ENCODE measurements around the gene S100A10.
A peak's percentile ranks its signal among the peaks of the same experiment; 100 is the strongest.

Gene S100A10

GRCh38 chr1:152009691-152010090, 16.0 kb upstream of the S100A10 start:
- DNase-seq, result no peak

GRCh38 chr1:152007047-152007446, 13.4 kb upstream of the S100A10 start:
- no peak for DNase-seq

GRCh38 chr1:152005360-152005912, 11.8 kb upstream of the S100A10 start:
- no peak for DNase-seq

- DNase-seq, result no peak
Measured at GRCh38 chr1:152003846-152004442, 10.3 kb upstream of the S100A10 start.

GRCh38 chr1:152002960-152003359, 9.3 kb upstream of the S100A10 start:
- no peak for DNase-seq

GRCh38 chr1:152001631-152002584, 8.2 kb upstream of the S100A10 start:
- DNase-seq, result peak; percentile 81

- DNase-seq, result peak; percentile 95
Measured at GRCh38 chr1:152000964-152001630, 7.4 kb upstream of the S100A10 start.

GRCh38 chr1:151998611-151999362, 5.1 kb upstream of the S100A10 start:
- DNase-seq, result no peak

- no peak for DNase-seq
Measured at GRCh38 chr1:151997284-151997570, 3.6 kb upstream of the S100A10 start.

GRCh38 chr1:151995774-151996173, 2.1 kb upstream of the S100A10 start:
- DNase-seq, result peak; percentile 48

GRCh38 chr1:151994956-151995355, 1.3 kb upstream of the S100A10 start:
- no peak for DNase-seq

GRCh38 chr1:151993084-151993733, 450 bp downstream of the S100A10 start:
- DNase-seq, result peak; percentile 68

- peak; percentile 98 for DNase-seq
Measured at GRCh38 chr1:151992303-151993083, 1.2 kb downstream of the S100A10 start.

- DNase-seq, result no peak
Measured at GRCh38 chr1:151991663-151992302, 1.9 kb downstream of the S100A10 start.

GRCh38 chr1:151990856-151991198, 2.8 kb downstream of the S100A10 start:
- DNase-seq, result no peak

- no peak for DNase-seq
Measured at GRCh38 chr1:151990058-151990855, 3.4 kb downstream of the S100A10 start.

GRCh38 chr1:151989211-151989862, 4.3 kb downstream of the S100A10 start:
- DNase-seq, result peak; percentile 92

- no peak for DNase-seq
Measured at GRCh38 chr1:151988405-151988923, 5.2 kb downstream of the S100A10 start.

- DNase-seq, result no peak
Measured at GRCh38 chr1:151986501-151987190, 7.0 kb downstream of the S100A10 start.
